Ishikawa (cell line): ENCODE results near the gene TMEM234.

Experiments
- CEBPB ChIP-seq: IDR thresholded peaks from 2 replicates; pipeline ENCODE4 v1.6.1; 2012
- EGR1 ChIP-seq: IDR thresholded peaks from 2 replicates; pipeline ENCODE4 v1.6.1; 2012
- EP300 ChIP-seq: IDR thresholded peaks from 2 replicates; pipeline ENCODE4 v1.6.1; 2012; ENCODE audit warnings: borderline replicate concordance
- NFIC ChIP-seq: IDR thresholded peaks from 2 replicates; pipeline ENCODE4 v1.6.1; 2012
- RAD21 ChIP-seq: IDR thresholded peaks from 2 replicates; pipeline ENCODE4 v1.6.1; 2012; ENCODE audit warnings: low read depth
- TAF1 ChIP-seq: IDR thresholded peaks from 2 replicates; pipeline ENCODE4 v1.6.1; 2012; ENCODE audit warnings: low read depth, mild to moderate bottlenecking
- TCF12 ChIP-seq: IDR thresholded peaks from 2 replicates; pipeline ENCODE4 v1.6.1; 2012; ENCODE audit warnings: low read depth
- TEAD4 ChIP-seq: IDR thresholded peaks from 2 replicates; pipeline ENCODE4 v1.6.1; 2012
- YY1 ChIP-seq: IDR thresholded peaks from 2 replicates; pipeline ENCODE4 v1.6.1; 2012; ENCODE audit warnings: low read depth
- ZBTB7A ChIP-seq: IDR thresholded peaks from 2 replicates; pipeline ENCODE4 v1.6.1; 2012; ENCODE audit warnings: low read depth
- TF ChIP-seq, protein P1 (sequence below): IDR thresholded peaks from 2 replicates; pipeline ENCODE4 v1.6.1; 2012
- TF ChIP-seq, protein P2 (sequence below): IDR thresholded peaks from 2 replicates; pipeline ENCODE4 v1.6.1; 2012; ENCODE audit warnings: low read depth, mild to moderate bottlenecking

DNA sequence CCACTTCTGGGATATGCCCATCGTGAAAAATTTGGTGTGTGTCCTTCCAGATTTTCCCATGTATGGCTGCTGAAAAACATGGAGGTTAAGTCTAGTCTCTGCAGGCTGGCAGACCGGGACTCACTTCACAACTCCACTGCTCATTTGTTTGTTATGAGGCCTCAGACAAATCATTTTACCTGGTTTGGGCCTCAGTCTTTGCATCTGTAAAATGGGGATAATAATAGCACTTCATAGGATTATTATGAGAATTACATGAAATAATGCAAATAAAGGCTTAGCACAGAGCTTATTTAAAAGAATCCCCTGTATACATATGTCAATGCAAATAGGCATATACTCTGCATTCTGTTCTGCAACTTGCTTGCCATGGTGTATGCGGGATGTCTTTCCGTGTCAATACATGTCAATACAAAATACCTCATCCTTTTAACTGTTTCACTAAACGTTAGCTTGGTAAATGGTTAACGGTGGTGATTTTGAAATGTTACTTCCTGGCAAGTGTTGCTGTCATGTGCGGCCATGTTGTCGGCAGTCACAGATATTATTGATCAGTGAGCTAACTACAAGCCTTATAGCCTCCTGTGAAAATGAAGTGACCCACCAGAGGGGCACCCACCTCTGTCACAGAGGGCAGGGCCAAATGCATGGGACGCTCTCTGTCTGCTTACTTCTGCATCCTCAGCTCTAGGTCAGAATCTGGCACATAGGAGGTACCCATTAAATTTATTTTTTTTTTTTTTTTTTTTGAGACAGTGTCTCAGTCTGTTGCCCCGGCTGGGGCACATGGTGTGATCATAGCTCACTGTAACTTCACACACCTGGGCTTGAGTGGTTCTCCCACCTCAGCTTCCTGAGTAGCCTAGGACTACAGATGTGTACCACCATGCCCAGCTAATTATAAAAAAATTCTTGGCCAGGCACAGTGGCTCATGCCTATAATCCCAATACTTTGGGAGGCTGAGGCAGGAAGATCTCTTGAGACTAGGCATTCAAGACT is 33.2 kb upstream of the TMEM234 start:
- TF ChIP-seq NFIC (no peak), TEAD4 (no peak), YY1 (no peak), RAD21 (no peak), EP300 (no peak), TAF1 (no peak), ZBTB7A (no peak), CEBPB (no peak), TCF12 (no peak), EGR1 (no peak)
- TF ChIP-seq, protein P1, sequence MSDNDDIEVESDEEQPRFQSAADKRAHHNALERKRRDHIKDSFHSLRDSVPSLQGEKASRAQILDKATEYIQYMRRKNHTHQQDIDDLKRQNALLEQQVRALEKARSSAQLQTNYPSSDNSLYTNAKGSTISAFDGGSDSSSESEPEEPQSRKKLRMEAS, result no peak
- TF ChIP-seq, protein P2, sequence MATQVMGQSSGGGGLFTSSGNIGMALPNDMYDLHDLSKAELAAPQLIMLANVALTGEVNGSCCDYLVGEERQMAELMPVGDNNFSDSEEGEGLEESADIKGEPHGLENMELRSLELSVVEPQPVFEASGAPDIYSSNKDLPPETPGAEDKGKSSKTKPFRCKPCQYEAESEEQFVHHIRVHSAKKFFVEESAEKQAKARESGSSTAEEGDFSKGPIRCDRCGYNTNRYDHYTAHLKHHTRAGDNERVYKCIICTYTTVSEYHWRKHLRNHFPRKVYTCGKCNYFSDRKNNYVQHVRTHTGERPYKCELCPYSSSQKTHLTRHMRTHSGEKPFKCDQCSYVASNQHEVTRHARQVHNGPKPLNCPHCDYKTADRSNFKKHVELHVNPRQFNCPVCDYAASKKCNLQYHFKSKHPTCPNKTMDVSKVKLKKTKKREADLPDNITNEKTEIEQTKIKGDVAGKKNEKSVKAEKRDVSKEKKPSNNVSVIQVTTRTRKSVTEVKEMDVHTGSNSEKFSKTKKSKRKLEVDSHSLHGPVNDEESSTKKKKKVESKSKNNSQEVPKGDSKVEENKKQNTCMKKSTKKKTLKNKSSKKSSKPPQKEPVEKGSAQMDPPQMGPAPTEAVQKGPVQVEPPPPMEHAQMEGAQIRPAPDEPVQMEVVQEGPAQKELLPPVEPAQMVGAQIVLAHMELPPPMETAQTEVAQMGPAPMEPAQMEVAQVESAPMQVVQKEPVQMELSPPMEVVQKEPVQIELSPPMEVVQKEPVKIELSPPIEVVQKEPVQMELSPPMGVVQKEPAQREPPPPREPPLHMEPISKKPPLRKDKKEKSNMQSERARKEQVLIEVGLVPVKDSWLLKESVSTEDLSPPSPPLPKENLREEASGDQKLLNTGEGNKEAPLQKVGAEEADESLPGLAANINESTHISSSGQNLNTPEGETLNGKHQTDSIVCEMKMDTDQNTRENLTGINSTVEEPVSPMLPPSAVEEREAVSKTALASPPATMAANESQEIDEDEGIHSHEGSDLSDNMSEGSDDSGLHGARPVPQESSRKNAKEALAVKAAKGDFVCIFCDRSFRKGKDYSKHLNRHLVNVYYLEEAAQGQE, result no peak
